Measurements from ENCODE around the gene STAT3. TPM values are rescaled to one million over a fixed set of nuclear protein-coding genes. Genes with fewer than 3 reads are reported as not detected.

The STAT3 gene
- total RNA-seq, 2 experiments from 2014 or later, result 14.8 to 28.7 TPM

DNA sequence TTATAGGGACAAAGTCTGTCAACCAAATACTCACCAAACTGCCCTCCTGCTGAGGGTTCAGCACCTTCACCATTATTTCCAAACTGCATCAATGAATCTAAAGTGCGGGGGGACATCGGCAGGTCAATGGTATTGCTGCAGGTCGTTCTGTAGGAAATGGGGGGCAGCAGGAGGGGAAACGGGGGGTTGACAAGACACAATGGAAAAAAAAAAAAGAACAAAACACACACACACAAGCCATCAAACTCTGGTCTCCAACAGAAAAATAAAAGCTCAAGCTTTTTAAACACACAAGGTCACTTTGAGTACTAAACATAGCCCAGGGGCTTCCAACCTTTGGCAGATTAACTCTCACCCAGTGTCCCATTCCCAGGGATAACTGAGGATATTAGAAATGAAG lies 71.5 kb downstream of the STAT3 start:
- H2AFZ ChIP-seq (ENCODE audit: low read length), result no peak overlapping the region
- no peaks in the 10 kb centered on the region for H3K79me2 ChIP-seq (ENCODE audit: insufficient read depth, low read depth, low read length)
- intact Hi-C loops (cut with micrococcal nuclease; ENCODE audit: unreplicated experiment), result no loop called here
- DNase-seq (ENCODE audit: low spot score), result no peak
- H3K4me2 ChIP-seq (ENCODE audit: low read length), result no peak overlapping the region
- H3K4me3 ChIP-seq (ENCODE audit: low read depth, low read length, poor library complexity, severe bottlenecking), result no peak overlapping the region
- ChIA-PET CTCF (ENCODE audit: unreplicated experiment) (interaction anchor here (1.9 kb wide), 1 partner anchor 211 kb away, joined by 3 read pairs; no protein-coding TSS in a partner anchor), POLR2A (no interaction called here)
- H3K36me3 ChIP-seq (ENCODE audit: insufficient read depth, low read length), result no peaks in the 10 kb centered on the region
- H3K9me3 ChIP-seq (ENCODE audit: low read length), result no peaks in the 10 kb centered on the region
- BruUV-seq (replicated peaks), result no TSS peak
- H3K4me1 ChIP-seq (ENCODE audit: insufficient read depth, low read length, poor library complexity, severe bottlenecking), result peaks cover 45% of the 10 kb centered on the region
- TF ChIP-seq CTCF (conservative IDR thresholded peaks at IDR 0.05; ENCODE audit: low read length) (no peak), EZH2phosphoT487 (IDR thresholded peaks at IDR 0.05; ENCODE audit: borderline replicate concordance, low read depth, low read length) (no peak)
- no peaks in the 10 kb centered on the region for H3K9me2 ChIP-seq (ENCODE audit: insufficient read depth, low read length)
- H4K20me1 ChIP-seq (ENCODE audit: insufficient read depth, low read length), result no peaks in the 10 kb centered on the region
- H3K27ac ChIP-seq (ENCODE audit: low read depth, low read length, poor library complexity, severe bottlenecking), result no peak overlapping the region

DNA sequence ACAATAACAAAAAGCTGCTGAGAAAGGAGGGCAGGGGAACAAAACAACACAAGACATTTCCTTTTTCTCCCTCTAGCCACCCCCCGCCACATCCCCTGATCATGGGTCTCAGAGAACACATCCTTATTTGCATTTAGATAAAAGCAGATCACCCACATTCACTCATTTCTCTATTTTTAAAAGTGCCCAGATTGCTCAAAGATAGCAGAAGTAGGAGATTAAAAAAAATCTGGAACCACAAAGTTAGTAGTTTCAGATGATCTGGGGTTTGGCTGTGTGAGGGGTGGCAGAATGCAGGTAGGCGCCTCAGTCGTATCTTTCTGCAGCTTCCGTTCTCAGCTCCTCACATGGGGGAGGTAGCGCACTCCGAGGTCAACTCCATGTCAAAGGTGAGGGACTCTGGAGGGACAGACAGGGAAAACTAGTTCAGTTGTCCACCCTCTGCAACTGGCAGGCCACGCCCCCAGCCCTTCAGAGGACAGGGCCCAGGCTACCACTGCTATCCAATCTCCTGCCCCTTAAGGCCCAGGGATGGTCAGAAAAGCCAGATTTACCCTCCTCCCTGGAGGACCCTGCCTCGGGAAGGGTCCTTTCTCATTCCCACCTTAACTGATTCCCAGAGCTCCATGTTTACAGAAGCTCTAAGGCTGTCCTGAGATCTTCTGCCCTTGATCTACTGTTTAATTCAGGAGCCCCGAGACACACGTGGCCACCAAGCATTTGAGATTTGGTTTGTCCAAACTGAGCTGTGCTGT lies 72.7 kb downstream of the STAT3 start:
- Histone ChIP-seq H3K36me3 (ENCODE audit: insufficient read depth, low read length) (no peaks in the 10 kb centered on the region), H3K9me2 (ENCODE audit: insufficient read depth, low read length) (no peaks in the 10 kb centered on the region), H3K79me2 (ENCODE audit: insufficient read depth, low read depth, low read length) (no peaks in the 10 kb centered on the region), H4K20me1 (ENCODE audit: insufficient read depth, low read length) (no peaks in the 10 kb centered on the region), H3K9me3 (ENCODE audit: low read length) (no peaks in the 10 kb centered on the region), H3K27ac (ENCODE audit: low read depth, low read length, poor library complexity, severe bottlenecking) (peak overlapping the region; percentile 55), H3K4me3 (ENCODE audit: low read depth, low read length, poor library complexity, severe bottlenecking) (no peak overlapping the region), H3K4me1 (ENCODE audit: insufficient read depth, low read length, poor library complexity, severe bottlenecking) (peaks cover 45% of the 10 kb centered on the region), H3K4me2 (ENCODE audit: low read length) (peak overlapping the region; percentile 60), H2AFZ (ENCODE audit: low read length) (no peak overlapping the region; the same call in 1 of the 2 replicates)
- intact Hi-C loops (cut with micrococcal nuclease; ENCODE audit: unreplicated experiment), result no loop called here
- CTCF ChIA-PET (ENCODE audit: unreplicated experiment), result interaction anchor here (1.9 kb wide), 1 partner anchor 212 kb away, joined by 3 read pairs; no protein-coding TSS in a partner anchor
- POLR2A ChIA-PET, result interaction anchor here (0.5 to 0.6 kb wide), 5 partner anchors 12 to 141 kb away, joined by 3 to 4 read pairs (median 3); no protein-coding TSS in a partner anchor
- DNase-seq (ENCODE audit: low spot score), result peak; percentile 62
- no TSS peak for BruUV-seq (replicated peaks)
- no peak for TF ChIP-seq CTCF (conservative IDR thresholded peaks at IDR 0.05; ENCODE audit: low read length)
